ENCODE measurements around the gene KCNQ1. TPM values are rescaled to one million over a fixed set of nuclear protein-coding genes. Genes with fewer than 3 reads are reported as not detected.

KCNQ1 gene
- total RNA-seq, 6 donors from 2014 or later = 18.0 to 45.4 (median 32.7) TPM

- H3K36me3 ChIP-seq = no peaks in the 10 kb centered on the region
- H3K4me3 ChIP-seq = peak overlapping the region in 2 of 4 donors; percentile 14 to 31
- peaks cover 27 to 35% (median 32%) of the 10 kb centered on the region in 4 donors for H3K4me1 ChIP-seq
- H3K27me3 ChIP-seq = no peaks in the 10 kb centered on the region
- ATAC-seq (ENCODE audit: low FRiP score in 2 of 2) (peak; percentile 13 to 64), DNase-seq (peak in 1 of 2 donors; percentile 77)
- H3K9me3 ChIP-seq = no peaks in the 10 kb centered on the region
- 16 to 28% methylated on average over 8 to 17 of the region's 17 CpGs for WGBS, 2 donors
- H3K27ac ChIP-seq = peak overlapping the region; percentile 63 to 79 (median 76)
- no peak for TF ChIP-seq POLR2AphosphoS5 (IDR thresholded peaks at IDR 0.05)
- TF ChIP-seq CTCF (IDR thresholded peaks at IDR 0.05) = no peak
- TF ChIP-seq EP300 (IDR thresholded peaks at IDR 0.05) = no peak
- TF ChIP-seq POLR2A (IDR thresholded peaks at IDR 0.05) = no peak
Observed at GRCh38 chr11:2812371-2812991, 367.7 kb downstream of the KCNQ1 start.

- Histone ChIP-seq H3K4me3 (peak overlapping the region in 1 of 4 donors; percentile 14), H3K27ac (peak overlapping the region; percentile 47 to 79 (median 76)), H3K4me1 (peaks cover 21 to 27% (median 24%) of the 10 kb centered on the region in 4 donors), H3K27me3 (no peaks in the 10 kb centered on the region), H3K36me3 (no peaks in the 10 kb centered on the region), H3K9me3 (no peaks in the 10 kb centered on the region)
- DNase-seq = no peak
- TF ChIP-seq POLR2AphosphoS5 (IDR thresholded peaks at IDR 0.05) (peak in 1 of 2 donors; percentile 35), CTCF (IDR thresholded peaks at IDR 0.05) (no peak), EP300 (IDR thresholded peaks at IDR 0.05) (peak in 1 of 4 donors; percentile 40), POLR2A (IDR thresholded peaks at IDR 0.05) (no peak)
- 64 to 74% methylated on average over 14 of the region's 14 CpGs for WGBS, 2 donors
- no peak for ATAC-seq (ENCODE audit: low FRiP score in 2 of 2)
Observed at GRCh38 chr11:2813141-2813908, 368.5 kb downstream of the KCNQ1 start.

- no peak for DNase-seq
- no peak for ATAC-seq (ENCODE audit: low FRiP score in 2 of 2)
- Histone ChIP-seq H3K4me1 (peaks cover 21 to 26% (median 24%) of the 10 kb centered on the region in 4 donors), H3K27ac (no peak overlapping the region), H3K9me3 (peaks cover 0 to 3% (median 2%) of the 10 kb centered on the region in 4 donors), H3K27me3 (no peaks in the 10 kb centered on the region), H3K4me3 (no peak overlapping the region), H3K36me3 (no peaks in the 10 kb centered on the region)
- TF ChIP-seq CTCF (IDR thresholded peaks at IDR 0.05) (no peak), POLR2AphosphoS5 (IDR thresholded peaks at IDR 0.05) (no peak), EP300 (IDR thresholded peaks at IDR 0.05) (no peak), POLR2A (IDR thresholded peaks at IDR 0.05) (no peak)
- 90 to 95% methylated on average over 1 of the region's 1 CpG for WGBS, 2 donors
Observed at GRCh38 chr11:2813968-2814367, 369.2 kb downstream of the KCNQ1 start.

GRCh38 chr11:2814751-2815150, 369.9 kb downstream of the KCNQ1 start:
- H3K27ac ChIP-seq = no peak overlapping the region
- no peak overlapping the region for H3K4me3 ChIP-seq
- TF ChIP-seq POLR2AphosphoS5 (IDR thresholded peaks at IDR 0.05) (no peak), POLR2A (IDR thresholded peaks at IDR 0.05) (no peak), EP300 (IDR thresholded peaks at IDR 0.05) (no peak)
- H3K27me3 ChIP-seq = no peaks in the 10 kb centered on the region
- DNase-seq = no peak
- H3K4me1 ChIP-seq = peaks cover 21 to 26% (median 24%) of the 10 kb centered on the region in 4 donors
- H3K36me3 ChIP-seq = no peaks in the 10 kb centered on the region
- WGBS, 2 donors = 88 to 94% methylated on average over 4 to 5 of the region's 5 CpGs
- peaks cover 0 to 9% (median 7%) of the 10 kb centered on the region in 4 donors for H3K9me3 ChIP-seq
- no peak for ATAC-seq (ENCODE audit: low FRiP score in 2 of 2)

GRCh38 chr11:2815762-2816496, 371.1 kb downstream of the KCNQ1 start:
- ATAC-seq (ENCODE audit: low FRiP score in 2 of 2) = no peak

More at GRCh38 chr11:2815762-2816496, 371.1 kb downstream of the KCNQ1 start:
- Histone ChIP-seq H3K36me3 (no peaks in the 10 kb centered on the region), H3K4me3 (no peak overlapping the region), H3K4me1 (peaks cover 21 to 25% (median 24%) of the 10 kb centered on the region in 4 donors), H3K9me3 (peaks cover 0 to 9% (median 7%) of the 10 kb centered on the region in 4 donors), H3K27me3 (no peaks in the 10 kb centered on the region), H3K27ac (no peak overlapping the region)
- DNase-seq = peak in 1 of 2 donors; percentile 32
- TF ChIP-seq CTCF (IDR thresholded peaks at IDR 0.05) (no peak), EP300 (IDR thresholded peaks at IDR 0.05) (no peak), POLR2AphosphoS5 (IDR thresholded peaks at IDR 0.05) (no peak), POLR2A (IDR thresholded peaks at IDR 0.05) (no peak)
- 95 to 99% methylated on average over 11 to 16 of the region's 16 CpGs for WGBS, 2 donors

All from upper lobe of left lung (tissue), 6 donors.